HCT116 (cell line): ENCODE data around the gene PHF21A.

ENCODE experiments used
- CTCF ChIP-seq, 3 experiments: fragments of 200-600 bp in 1 of 3; sonication (generic) in 1 of 3; IDR thresholded peaks in 2 of 3; conservative IDR thresholded peaks in 1 of 3; 2 replicates each; pipeline ENCODE4 v1.5.1; 2012 to 2017; ENCODE audit warnings: low read depth in 2 of 3, low read length in 2 of 3, antibody characterized with exemption in 1 of 3, borderline replicate concordance in 1 of 3, control low read depth in 1 of 3, mild to moderate bottlenecking in 1 of 3, mixed read lengths in 1 of 3, mixed run types in 1 of 3, moderate library complexity in 1 of 3; ENCODE audit not compliant: insufficient read depth in 1 of 3
- EZH2 ChIP-seq: fragments of 200-600 bp; sonication (generic); IDR thresholded peaks from 2 replicates; pipeline ENCODE4 v1.6.1; 2017; ENCODE audit warnings: antibody characterized with exemption, mixed run types
- EZH2phosphoT487 ChIP-seq: fragments of 200-600 bp; IDR thresholded peaks from 2 replicates; pipeline ENCODE4 v1.6.1; 2018; ENCODE audit warnings: antibody characterized with exemption, borderline replicate concordance
- JUND ChIP-seq: IDR thresholded peaks from 2 replicates; pipeline ENCODE4 v1.6.1; 2012
- POLR2A ChIP-seq: IDR thresholded peaks from 2 replicates; pipeline ENCODE4 v1.7.0; 2011; ENCODE audit warnings: borderline replicate concordance; ENCODE audit not compliant: insufficient read depth, insufficient read length; ENCODE audit errors: extremely low read depth
- POLR2AphosphoS5 ChIP-seq: IDR thresholded peaks from 2 replicates; pipeline ENCODE4 v1.6.1; 2011; ENCODE audit warnings: mild to moderate bottlenecking, low read depth, low read length, moderate library complexity
- SRF ChIP-seq: IDR thresholded peaks from 2 replicates; pipeline ENCODE4 v1.6.1; 2012; ENCODE audit warnings: low read depth
- YY1 ChIP-seq: IDR thresholded peaks from 2 replicates; pipeline ENCODE4 v1.6.1; 2011; ENCODE audit warnings: low read length, low read depth, moderate library complexity, mild to moderate bottlenecking; ENCODE audit not compliant: insufficient replicate concordance; ENCODE audit errors: extremely low read depth
- ZBTB33 ChIP-seq: IDR thresholded peaks from 2 replicates; pipeline ENCODE4 v1.6.1; 2011; ENCODE audit warnings: mild to moderate bottlenecking, low read length, moderate library complexity; ENCODE audit not compliant: insufficient replicate concordance; ENCODE audit errors: extremely low read depth
- ZNF274 ChIP-seq: fragments of 200-500 bp; sonication (Bioruptor generic); IDR thresholded peaks from 2 replicates; pipeline ENCODE4 v1.6.1; 2014; ENCODE audit warnings: mild to moderate bottlenecking, low read depth, low read length, inconsistent platforms

- TF ChIP-seq POLR2AphosphoS5 (no peak), CTCF (IDR thresholded peaks at IDR 0.05 in 2 of 3, conservative IDR thresholded peaks at IDR 0.05 in 1 of 3; ENCODE audit: borderline replicate concordance in 1 of 3, insufficient read depth in 1 of 3, low read depth in 2 of 3, low read length in 2 of 3) (no peak), JUND (no peak), POLR2A (no peak), ZBTB33 (no peak), EZH2phosphoT487 (no peak), YY1 (no peak), SRF (no peak), EZH2 (no peak), ZNF274 (no peak)
These were observed 13.3 kb upstream of the PHF21A start for GRCh38 chr11:46134540-46134939.
